Omental fat pad (tissue), 4 donors: ENCODE measurements around the gene TANC1. TPM values are rescaled to one million over a fixed set of nuclear protein-coding genes. Genes with fewer than 3 reads are reported as not detected.

Experiments
- ATAC-seq: fragments of 150-250 bp; one replicate; pipeline ENCODE4 v1.9.1; 2016; ENCODE audit warnings: mild to moderate bottlenecking, moderate library complexity; ENCODE audit not compliant: low FRiP score
- DNase-seq: peaks from one replicate; pipeline ENCODE4 v3.0.0-alpha.2; 2019; ENCODE audit warnings: low spot score
- small RNA-seq: library from RNA; depleted of rRNA; stranded (forward); fragments of <200 nt; gene quantifications from one replicate; pipeline ENCODE3, GENCODE V24; 2016
- total RNA-seq, 4 donors: library from RNA; depleted of rRNA; stranded (reverse); fragments of >200 nt; gene quantifications; one replicate each; pipeline ENCODE4 v1.1.0, GENCODE V29; 2016
- TF ChIP-seq, protein P1 (sequence below), 3 donors: fragments of 450-650 bp; IDR thresholded peaks; one replicate each; pipeline ENCODE4 v1.5.1; 2016 to 2017; ENCODE audit warnings: antibody characterized with exemption in 3 of 3, mild to moderate bottlenecking in 3 of 3, moderate library complexity in 2 of 3

The TANC1 gene
- total RNA-seq, 4 donors from 2014 or later, result 26.4 to 72.5 (median 34.9) TPM

GRCh38 chr2:159267921-159268320 lies 299.5 kb downstream of the TANC1 start:
- TF ChIP-seq, protein P1, sequence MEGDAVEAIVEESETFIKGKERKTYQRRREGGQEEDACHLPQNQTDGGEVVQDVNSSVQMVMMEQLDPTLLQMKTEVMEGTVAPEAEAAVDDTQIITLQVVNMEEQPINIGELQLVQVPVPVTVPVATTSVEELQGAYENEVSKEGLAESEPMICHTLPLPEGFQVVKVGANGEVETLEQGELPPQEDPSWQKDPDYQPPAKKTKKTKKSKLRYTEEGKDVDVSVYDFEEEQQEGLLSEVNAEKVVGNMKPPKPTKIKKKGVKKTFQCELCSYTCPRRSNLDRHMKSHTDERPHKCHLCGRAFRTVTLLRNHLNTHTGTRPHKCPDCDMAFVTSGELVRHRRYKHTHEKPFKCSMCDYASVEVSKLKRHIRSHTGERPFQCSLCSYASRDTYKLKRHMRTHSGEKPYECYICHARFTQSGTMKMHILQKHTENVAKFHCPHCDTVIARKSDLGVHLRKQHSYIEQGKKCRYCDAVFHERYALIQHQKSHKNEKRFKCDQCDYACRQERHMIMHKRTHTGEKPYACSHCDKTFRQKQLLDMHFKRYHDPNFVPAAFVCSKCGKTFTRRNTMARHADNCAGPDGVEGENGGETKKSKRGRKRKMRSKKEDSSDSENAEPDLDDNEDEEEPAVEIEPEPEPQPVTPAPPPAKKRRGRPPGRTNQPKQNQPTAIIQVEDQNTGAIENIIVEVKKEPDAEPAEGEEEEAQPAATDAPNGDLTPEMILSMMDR (IDR thresholded peaks at IDR 0.05), result no peak
- ATAC-seq, result no peak
- no peak for DNase-seq

DNA sequence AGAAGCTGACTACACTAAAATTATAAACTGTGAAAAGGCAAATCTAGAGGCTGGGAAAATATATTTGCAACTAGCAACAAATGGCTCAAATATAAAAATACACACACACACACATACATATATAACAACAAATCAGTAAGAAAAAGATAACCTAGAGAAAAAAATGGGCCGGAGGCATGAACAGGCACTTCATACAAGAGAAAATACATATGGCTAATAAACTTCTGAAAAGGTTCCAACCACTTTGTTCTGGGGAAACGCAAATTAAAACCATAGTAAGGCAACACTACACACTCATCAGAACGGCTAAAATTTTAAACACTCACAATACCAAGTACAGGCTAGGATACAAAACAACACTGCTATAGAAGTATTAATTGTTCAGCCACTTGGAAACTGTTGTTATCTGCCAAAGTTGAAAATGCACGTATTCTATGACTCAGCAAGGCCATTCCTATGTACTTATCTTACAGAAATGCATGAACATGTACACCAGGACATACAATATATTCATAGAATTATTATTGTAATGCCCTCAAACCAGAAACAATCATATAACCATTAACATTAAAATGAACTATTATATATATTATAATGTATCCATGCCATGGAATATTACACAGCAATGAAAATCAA lies 302.4 kb downstream of the TANC1 start:
- ATAC-seq, result no peak
- TF ChIP-seq, protein P1 (IDR thresholded peaks at IDR 0.05), result no peak

GRCh38 chr2:159272156-159272555 lies 303.7 kb downstream of the TANC1 start:
- TF ChIP-seq, protein P1 (IDR thresholded peaks at IDR 0.05), result no peak
- ATAC-seq, result no peak
- no peak for DNase-seq

More for the DNA sequence above, 302.4 kb downstream of the TANC1 start:
- DNase-seq, result no peak

- DNase-seq (no peak), ATAC-seq (no peak)
- TF ChIP-seq, protein P1 (IDR thresholded peaks at IDR 0.05), result no peak
Measured at GRCh38 chr2:159275111-159275510, 306.7 kb downstream of the TANC1 start.

- TF ChIP-seq, protein P1 (IDR thresholded peaks at IDR 0.05), result no peak
- DNase-seq, result no peak
- no peak for ATAC-seq
Measured at GRCh38 chr2:159279700-159280099, 311.3 kb downstream of the TANC1 start.

DNA sequence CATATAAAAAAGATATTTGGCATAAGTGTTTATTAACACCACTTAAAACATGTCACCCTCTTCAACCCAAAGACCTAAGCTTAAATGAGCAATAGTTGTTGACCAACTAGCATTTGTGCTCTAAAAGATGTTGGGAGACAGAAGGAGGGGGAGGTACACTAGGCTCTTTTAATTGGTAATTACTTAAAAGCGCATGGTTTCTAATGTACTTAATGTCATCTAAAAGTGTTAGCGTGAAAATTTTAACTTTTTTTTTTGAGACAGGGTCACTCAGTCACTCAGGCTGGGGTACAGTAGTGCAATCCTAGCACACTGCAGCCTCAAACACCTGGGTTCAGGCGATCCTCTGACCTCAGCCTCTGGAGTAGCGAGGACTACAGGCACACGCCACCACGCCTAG lies 312.6 kb downstream of the TANC1 start:
- TF ChIP-seq, protein P1 (IDR thresholded peaks at IDR 0.05), result no peak
- no peak for ATAC-seq
- DNase-seq, result no peak

Small RNA genes within 50 kb of the gene (small RNA-seq; reads per million reads assigned to genes)
- gene MIR6888, result not detected
- gene RNU2-21P, result not detected
- not detected for gene RNU6-580P

Other genes starting within 250 kb of the TANC1 start
- 1 to 10 TPM in 1 of 4 donors, not detected in 3; 1.5 TPM for gene DAPL1, start 173.3 kb upstream of the TANC1 start, total RNA-seq